Measurements from ENCODE around the gene MEST. TPM values are rescaled to one million over a fixed set of nuclear protein-coding genes. Genes with fewer than 3 reads are reported as not detected.

The MEST gene
- total and polyA plus RNA-seq, 2 donors (not counting 3 experiments of a cell fraction or from before 2014, with no cell fraction given), result 46.7 to 52.6 TPM

DNA sequence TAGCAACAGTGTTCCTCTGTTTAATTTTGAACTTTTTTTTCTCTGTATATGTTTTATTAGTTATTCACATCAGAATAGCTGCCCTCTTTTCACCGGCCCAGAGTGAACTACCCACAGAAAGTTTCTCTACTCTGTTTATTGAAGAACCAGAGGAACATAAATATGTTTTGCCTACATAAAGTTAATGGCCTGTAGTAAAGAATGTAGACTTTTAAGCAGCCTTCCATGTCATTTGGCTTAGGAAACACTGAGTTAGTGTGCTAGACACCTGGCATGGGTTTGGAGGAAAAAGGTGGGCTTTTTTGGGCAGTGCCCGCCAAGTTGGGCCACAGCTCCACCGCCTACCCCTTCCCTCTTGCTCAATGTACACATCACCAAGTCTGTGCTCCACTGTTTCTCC, 8.9 kb upstream of the MEST start:
- FAIRE-seq, result no peak

More for the DNA sequence above, 8.9 kb upstream of the MEST start:
- no peak for DNase-seq (ENCODE audit: low read depth, low spot score)
- Histone ChIP-seq H3K9ac (replicated peaks; ENCODE audit: extremely low read depth, insufficient read depth, low read length) (no peak overlapping the region), H3K36me3 (ENCODE audit: control insufficient read depth in 2 of 2, extremely low read depth in 1 of 2, insufficient read depth in 2 of 2, low read length in 2 of 2) (no peaks in the 10 kb centered on the region), H3K27ac (ENCODE audit: insufficient read depth, low read depth, low read length) (no peak overlapping the region), H3K4me1 (ENCODE audit: control insufficient read depth, extremely low read depth, insufficient read depth, low read length) (peaks cover 9% of the 10 kb centered on the region), H3K9me1 (replicated peaks; ENCODE audit: control insufficient read depth, extremely low read depth, insufficient read depth, low read length) (no peaks in the 10 kb centered on the region), H3K27me3 (ENCODE audit: control insufficient read depth in 2 of 2, insufficient read depth in 2 of 2, low read length in 2 of 2) (peaks cover 2 to 7% of the 10 kb centered on the region in 2 experiments), H3K9me3 (replicated peaks; ENCODE audit: control insufficient read depth, insufficient read depth, low read length) (no peaks in the 10 kb centered on the region), H3K79me2 (ENCODE audit: control insufficient read depth, insufficient read depth, low read length) (no peaks in the 10 kb centered on the region), H2AFZ (ENCODE audit: low read depth, low read length) (no peak overlapping the region), H3K4me2 (ENCODE audit: insufficient read depth, low read length) (no peak overlapping the region), H3K4me3 (replicated peaks in 1 of 3; ENCODE audit: insufficient read depth in 1 of 3, low read depth in 1 of 3, low read length in 3 of 3) (no peak overlapping the region), H4K20me1 (replicated peaks; ENCODE audit: control insufficient read depth, extremely low read depth, insufficient read depth, low read length) (no peaks in the 10 kb centered on the region)
- CTCF ChIA-PET, result interaction anchor here (1.0 kb wide), 1 partner anchor 196 kb away, joined by 3 read pairs; no protein-coding TSS in a partner anchor
- TF ChIP-seq, protein P1, sequence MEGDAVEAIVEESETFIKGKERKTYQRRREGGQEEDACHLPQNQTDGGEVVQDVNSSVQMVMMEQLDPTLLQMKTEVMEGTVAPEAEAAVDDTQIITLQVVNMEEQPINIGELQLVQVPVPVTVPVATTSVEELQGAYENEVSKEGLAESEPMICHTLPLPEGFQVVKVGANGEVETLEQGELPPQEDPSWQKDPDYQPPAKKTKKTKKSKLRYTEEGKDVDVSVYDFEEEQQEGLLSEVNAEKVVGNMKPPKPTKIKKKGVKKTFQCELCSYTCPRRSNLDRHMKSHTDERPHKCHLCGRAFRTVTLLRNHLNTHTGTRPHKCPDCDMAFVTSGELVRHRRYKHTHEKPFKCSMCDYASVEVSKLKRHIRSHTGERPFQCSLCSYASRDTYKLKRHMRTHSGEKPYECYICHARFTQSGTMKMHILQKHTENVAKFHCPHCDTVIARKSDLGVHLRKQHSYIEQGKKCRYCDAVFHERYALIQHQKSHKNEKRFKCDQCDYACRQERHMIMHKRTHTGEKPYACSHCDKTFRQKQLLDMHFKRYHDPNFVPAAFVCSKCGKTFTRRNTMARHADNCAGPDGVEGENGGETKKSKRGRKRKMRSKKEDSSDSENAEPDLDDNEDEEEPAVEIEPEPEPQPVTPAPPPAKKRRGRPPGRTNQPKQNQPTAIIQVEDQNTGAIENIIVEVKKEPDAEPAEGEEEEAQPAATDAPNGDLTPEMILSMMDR (IDR thresholded peaks at IDR 0.05; ENCODE audit: extremely low read depth in 1 of 2, insufficient read depth in 1 of 2, low read depth in 1 of 2, low read length in 2 of 2), result no peak
- TF ChIP-seq POLR2AphosphoS5 (IDR thresholded peaks at IDR 0.05; ENCODE audit: insufficient read depth, low read depth, low read length), result no peak
- no peak for TF ChIP-seq MYC (IDR thresholded peaks at IDR 0.05; ENCODE audit: low read depth, low read length)
- TF ChIP-seq EZH2 (IDR thresholded peaks at IDR 0.05; ENCODE audit: borderline replicate concordance, low read depth, low read length, severe bottlenecking), result no peak
- TF ChIP-seq JUN (IDR thresholded peaks at IDR 0.05; ENCODE audit: borderline replicate concordance, insufficient read depth, insufficient read length, low read depth), result no peak
- TF ChIP-seq GATA2 (IDR thresholded peaks at IDR 0.05; ENCODE audit: insufficient read depth, insufficient read length, low read depth, low read length), result no peak
- TF ChIP-seq FOS (IDR thresholded peaks at IDR 0.05; ENCODE audit: borderline replicate concordance, insufficient read depth, low read length), result no peak
- TF ChIP-seq, protein P2, sequence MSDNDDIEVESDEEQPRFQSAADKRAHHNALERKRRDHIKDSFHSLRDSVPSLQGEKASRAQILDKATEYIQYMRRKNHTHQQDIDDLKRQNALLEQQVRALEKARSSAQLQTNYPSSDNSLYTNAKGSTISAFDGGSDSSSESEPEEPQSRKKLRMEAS (IDR thresholded peaks at IDR 0.05; ENCODE audit: insufficient read depth, insufficient read length), result no peak
- no peak for TF ChIP-seq POLR2A (IDR thresholded peaks at IDR 0.05; ENCODE audit: low read depth, low read length)
- dilution Hi-C loops (cut with MboI; ENCODE audit: extremely low pct_ligation_motif_present, low sequenced_read_pairs) (no loop called here), intact Hi-C loops (cut with micrococcal nuclease) (no loop called here)
- POLR2A ChIA-PET, result no interaction called here
- no TSS peak for BruUV-seq (replicated peaks)
